ENCODE results near the gene KCNK1. TPM values are rescaled to one million over a fixed set of nuclear protein-coding genes. Genes with fewer than 3 reads are reported as not detected.

KCNK1 gene
- total and polyA plus RNA-seq, 3 donors from 2014 or later, result 1.8 to 3.9 (median 2.0) TPM

GRCh38 chr1:233707880-233708815 is 94.2 kb downstream of the KCNK1 start:
- no peaks in the 10 kb centered on the region for H3K36me3 ChIP-seq (ENCODE audit: low read depth, missing control alignments)
- no peak overlapping the region for H3K27ac ChIP-seq
- DNase-seq, result no peak
- H3K9me3 ChIP-seq, result no peaks in the 10 kb centered on the region
- WGBS, 2 donors, result 49 to 50% methylated on average over 6 of the region's 6 CpGs
- TF ChIP-seq POLR2A (IDR thresholded peaks at IDR 0.05) (no peak), CTCF (IDR thresholded peaks at IDR 0.05) (no peak)
- no peak overlapping the region for H3K4me3 ChIP-seq
- intact Hi-C loops (cut with DNase I; ENCODE audit: low total_unique reads), result no loop called here
- H3K27me3 ChIP-seq, result no peaks in the 10 kb centered on the region
- H3K4me1 ChIP-seq, result no peaks in the 10 kb centered on the region

- intact Hi-C loops (cut with DNase I; ENCODE audit: low total_unique reads), result no loop called here
- Histone ChIP-seq H3K9me3 (no peaks in the 10 kb centered on the region), H3K4me3 (no peak overlapping the region), H3K27ac (no peak overlapping the region), H3K4me1 (no peaks in the 10 kb centered on the region), H3K27me3 (no peaks in the 10 kb centered on the region), H3K36me3 (ENCODE audit: low read depth, missing control alignments) (no peaks in the 10 kb centered on the region)
- TF ChIP-seq CTCF (IDR thresholded peaks at IDR 0.05), result no peak
- no peak for TF ChIP-seq POLR2A (IDR thresholded peaks at IDR 0.05)
- 87 to 97% methylated on average over 2 of the region's 2 CpGs for WGBS, 2 donors
- no peak for DNase-seq
These were observed 96.1 kb downstream of the KCNK1 start for GRCh38 chr1:233710031-233710430.

- TF ChIP-seq POLR2A (IDR thresholded peaks at IDR 0.05) (no peak), CTCF (IDR thresholded peaks at IDR 0.05) (no peak)
- Histone ChIP-seq H3K27me3 (no peaks in the 10 kb centered on the region), H3K4me1 (no peaks in the 10 kb centered on the region), H3K4me3 (no peak overlapping the region), H3K27ac (no peak overlapping the region), H3K9me3 (no peaks in the 10 kb centered on the region), H3K36me3 (ENCODE audit: low read depth, missing control alignments) (no peaks in the 10 kb centered on the region)
- 80 to 83% methylated on average over 1 of the region's 1 CpG for WGBS, 2 donors
- no peak for DNase-seq
- intact Hi-C loops (cut with DNase I; ENCODE audit: low total_unique reads), result no loop called here
These were observed 96.6 kb downstream of the KCNK1 start for GRCh38 chr1:233710507-233710906.

- Histone ChIP-seq H3K27ac (no peak overlapping the region), H3K4me1 (no peaks in the 10 kb centered on the region), H3K36me3 (ENCODE audit: low read depth, missing control alignments) (no peaks in the 10 kb centered on the region), H3K4me3 (no peak overlapping the region), H3K9me3 (no peaks in the 10 kb centered on the region), H3K27me3 (no peaks in the 10 kb centered on the region)
- TF ChIP-seq CTCF (IDR thresholded peaks at IDR 0.05) (no peak), POLR2A (IDR thresholded peaks at IDR 0.05) (no peak)
- no peak for DNase-seq
- intact Hi-C loops (cut with DNase I; ENCODE audit: low total_unique reads), result no loop called here
- WGBS, 2 donors, result 71 to 74% methylated on average over 4 of the region's 4 CpGs
These were observed 100.8 kb downstream of the KCNK1 start for GRCh38 chr1:233714631-233715217.

All from testis (tissue), 3 donors.